ENCODE results near the gene RTP4.
"Not testable (repeated sequence)": the region's sequence is repeated elsewhere in the genome, so short reads cannot be mapped to it uniquely, and the experiment has no call there.

The RTP4 gene

GRCh38 chr3:187369089-187369447 is 883 bp downstream of the RTP4 start:
- no peak for DNase-seq (ENCODE audit: low read depth in 1 of 2, low spot score in 1 of 2)

- DNase-seq (ENCODE audit: low read depth in 1 of 2, low spot score in 1 of 2), result no peak
Observed at GRCh38 chr3:187370051-187370450, 1.9 kb downstream of the RTP4 start.

GRCh38 chr3:187375581-187375980 is 7.4 kb downstream of the RTP4 start:
- DNase-seq (ENCODE audit: low read depth in 1 of 2, low spot score in 1 of 2), result no peak

GRCh38 chr3:187377842-187378241 is 9.7 kb downstream of the RTP4 start:
- DNase-seq (ENCODE audit: low read depth in 1 of 2, low spot score in 1 of 2), result no peak

GRCh38 chr3:187382609-187383151 is 14.5 kb downstream of the RTP4 start:
- DNase-seq (ENCODE audit: low read depth in 1 of 2, low spot score in 1 of 2), result no peak

GRCh38 chr3:187383246-187383645 is 15.1 kb downstream of the RTP4 start:
- no peak for DNase-seq (ENCODE audit: low read depth in 1 of 2, low spot score in 1 of 2)

- no peak for DNase-seq (ENCODE audit: low read depth in 1 of 2, low spot score in 1 of 2)
Observed at GRCh38 chr3:187385296-187385695, 17.1 kb downstream of the RTP4 start.

GRCh38 chr3:187396661-187397060 is 28.5 kb downstream of the RTP4 start:
- DNase-seq (ENCODE audit: low read depth in 1 of 2, low spot score in 1 of 2), result no peak

GRCh38 chr3:187398955-187399354 is 30.8 kb downstream of the RTP4 start:
- DNase-seq (ENCODE audit: low read depth in 1 of 2, low spot score in 1 of 2), result no peak

- no peak for DNase-seq (ENCODE audit: low read depth in 1 of 2, low spot score in 1 of 2)
Observed at GRCh38 chr3:187400756-187401155, 32.6 kb downstream of the RTP4 start.

GRCh38 chr3:187401856-187402255 is 33.7 kb downstream of the RTP4 start:
- no peak for DNase-seq (ENCODE audit: low read depth in 1 of 2, low spot score in 1 of 2)

- no peak for DNase-seq (ENCODE audit: low read depth in 1 of 2, low spot score in 1 of 2)
Observed at GRCh38 chr3:187403768-187404288, 35.6 kb downstream of the RTP4 start.

- no peak for DNase-seq (ENCODE audit: low read depth in 1 of 2, low spot score in 1 of 2)
Observed at GRCh38 chr3:187406927-187407326, 38.7 kb downstream of the RTP4 start.

- DNase-seq (ENCODE audit: low read depth in 1 of 2, low spot score in 1 of 2), result not testable (repeated sequence)
Observed at GRCh38 chr3:187411991-187412781, 44.0 kb downstream of the RTP4 start.

Measured in stimulated activated CD4-positive, alpha-beta T cell treated with anti-CD3 and anti-CD28 coated beads, Interleukin-15, amount 100 ng/mL, for 1 hour (primary cell).